ENCODE data around the gene ENDOV. TPM values are rescaled to one million over a fixed set of nuclear protein-coding genes. Genes with fewer than 3 reads are reported as not detected.

The ENDOV gene
- total RNA-seq, 1 donor from 2014 or later, result 20.6 TPM

DNA sequence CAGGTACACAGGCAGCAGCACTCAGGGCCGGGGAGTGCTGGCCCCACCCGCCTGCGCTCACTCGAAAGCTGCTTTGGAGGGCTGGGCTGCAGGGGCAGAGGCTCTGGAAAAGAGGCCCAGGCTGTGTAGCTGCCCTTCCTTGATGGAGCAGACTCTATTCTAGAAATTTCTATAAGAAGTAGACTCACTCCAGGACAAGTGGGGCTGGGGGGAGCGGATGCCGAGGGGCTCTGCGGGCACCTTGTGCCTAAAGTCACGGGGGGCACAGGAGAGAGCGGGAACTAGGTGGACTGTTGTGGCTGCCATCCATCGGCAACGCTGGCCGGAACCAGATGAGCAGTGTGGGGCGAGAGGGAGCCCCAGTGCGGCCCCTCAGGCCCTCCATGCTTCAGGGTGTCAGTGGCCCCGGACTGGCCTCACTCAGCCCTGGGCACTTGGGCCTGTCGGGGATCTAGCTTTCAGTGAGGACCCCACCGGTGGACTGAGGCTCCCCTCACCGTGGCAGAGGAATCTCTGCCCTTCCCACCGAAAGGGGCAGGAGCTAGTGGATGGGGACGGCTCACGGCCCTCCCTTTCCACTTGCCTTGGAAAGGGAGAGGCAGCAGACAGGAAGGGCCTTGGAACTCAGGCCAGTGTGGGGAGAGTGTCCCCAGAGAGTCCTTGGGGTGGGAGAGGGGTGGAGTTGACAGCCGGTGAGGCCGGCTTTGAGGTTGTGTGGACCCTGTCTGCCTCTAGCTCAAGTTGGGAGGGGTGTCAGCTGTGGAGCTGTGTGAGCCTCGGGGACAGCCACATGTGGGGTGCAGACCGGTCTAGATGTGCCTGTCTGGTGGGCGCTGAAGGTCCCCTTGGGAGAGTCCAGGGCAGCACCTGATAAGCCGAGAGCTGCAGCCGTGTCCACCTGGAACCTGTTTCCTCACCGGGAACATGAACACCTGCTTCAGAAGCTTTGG is 16.6 kb downstream of the ENDOV start:
- DNase-seq (ENCODE audit: low read depth, low spot score), result no peak

- DNase-seq (ENCODE audit: low read depth, low spot score), result no peak
Observed at GRCh38 chr17:80432350-80432955, 17.5 kb downstream of the ENDOV start.

DNA sequence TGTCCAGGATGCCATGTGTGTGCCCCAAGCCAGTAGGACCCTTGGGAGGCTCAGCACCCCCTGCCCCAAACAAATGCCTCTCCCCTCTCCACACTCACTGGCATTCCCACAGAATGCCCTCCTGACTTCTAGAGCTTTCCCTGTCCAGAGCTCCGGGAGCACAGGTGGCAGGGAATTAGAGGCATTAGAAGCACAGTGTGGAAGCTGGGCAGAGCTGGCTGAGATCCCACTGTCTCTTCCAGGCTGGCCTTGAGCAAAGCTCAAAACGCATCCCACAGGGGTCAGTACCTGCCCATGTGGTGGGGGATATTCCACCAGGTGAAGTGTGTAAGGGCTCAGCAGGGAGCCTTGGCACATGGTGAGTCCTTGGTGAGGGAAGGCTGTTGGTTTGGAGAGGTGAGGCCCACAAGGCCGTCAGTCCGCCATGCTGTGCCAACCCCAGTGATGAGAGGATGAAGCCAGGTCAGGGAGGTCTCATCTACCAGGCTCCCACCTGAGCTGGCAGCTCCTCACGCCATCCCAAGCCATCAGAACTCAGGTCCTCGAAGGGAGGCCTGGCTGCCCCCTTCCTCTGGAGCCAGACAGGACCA is 18.1 kb downstream of the ENDOV start:
- no peak for DNase-seq (ENCODE audit: low read depth, low spot score)

- no peak for DNase-seq (ENCODE audit: low read depth, low spot score)
Observed at GRCh38 chr17:80433916-80434666, 19.1 kb downstream of the ENDOV start.

DNA sequence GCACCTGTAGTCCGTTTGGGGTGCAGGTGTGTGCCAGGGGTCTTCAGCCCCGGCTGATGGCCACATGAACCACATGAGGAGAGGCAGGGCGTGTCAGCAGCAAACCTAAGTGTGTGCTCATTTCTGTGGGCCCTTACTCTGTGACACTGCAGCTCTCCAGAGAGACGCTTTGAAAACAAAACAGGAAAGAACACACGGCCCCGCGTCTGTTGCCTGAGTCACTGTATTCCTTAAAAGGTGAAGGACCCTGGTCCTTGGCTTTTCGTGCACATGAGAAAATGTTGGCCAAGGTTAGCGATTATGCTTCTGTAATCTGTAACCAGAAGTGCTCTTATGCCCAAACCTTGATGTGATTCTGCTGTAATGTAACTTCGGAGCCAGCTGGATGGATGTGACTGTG is 22.6 kb downstream of the ENDOV start:
- DNase-seq (ENCODE audit: low read depth, low spot score), result no peak

- DNase-seq (ENCODE audit: low read depth, low spot score), result no peak
Observed at GRCh38 chr17:80438806-80439205, 23.8 kb downstream of the ENDOV start.

- no peak for DNase-seq (ENCODE audit: low read depth, low spot score)
Observed at GRCh38 chr17:80439499-80439898, 24.5 kb downstream of the ENDOV start.

GRCh38 chr17:80441133-80441578 is 26.2 kb downstream of the ENDOV start:
- DNase-seq (ENCODE audit: low read depth, low spot score), result no peak

GRCh38 chr17:80441598-80442322 is 26.8 kb downstream of the ENDOV start:
- DNase-seq (ENCODE audit: low read depth, low spot score), result no peak

GRCh38 chr17:80442323-80442659 is 27.3 kb downstream of the ENDOV start:
- DNase-seq (ENCODE audit: low read depth, low spot score), result no peak

DNA sequence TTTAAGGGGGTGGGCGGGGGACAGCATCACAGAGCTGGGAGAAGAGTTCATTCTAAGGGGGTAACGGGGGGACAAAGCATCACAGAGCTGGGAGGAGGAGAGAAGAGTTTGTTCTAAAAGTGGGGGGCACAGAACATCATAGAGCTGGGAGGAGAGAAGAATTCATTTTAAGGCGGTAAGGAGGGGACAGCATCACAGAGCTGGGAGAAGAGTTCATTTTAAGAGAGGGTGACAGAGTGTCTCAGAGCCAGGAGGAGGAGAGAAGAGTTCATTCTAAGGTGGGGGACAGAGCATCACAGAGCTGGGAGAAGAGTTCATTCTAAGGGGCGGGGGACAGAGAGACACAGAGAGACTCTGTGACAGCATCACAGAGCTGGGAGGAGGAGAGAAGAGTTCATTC is 27.8 kb downstream of the ENDOV start:
- DNase-seq (ENCODE audit: low read depth, low spot score), result no peak

GRCh38 chr17:80443498-80443897 is 28.5 kb downstream of the ENDOV start:
- no peak for DNase-seq (ENCODE audit: low read depth, low spot score)

- DNase-seq (ENCODE audit: low read depth, low spot score), result no peak
Observed at GRCh38 chr17:80443916-80444643, 29.1 kb downstream of the ENDOV start.

DNA sequence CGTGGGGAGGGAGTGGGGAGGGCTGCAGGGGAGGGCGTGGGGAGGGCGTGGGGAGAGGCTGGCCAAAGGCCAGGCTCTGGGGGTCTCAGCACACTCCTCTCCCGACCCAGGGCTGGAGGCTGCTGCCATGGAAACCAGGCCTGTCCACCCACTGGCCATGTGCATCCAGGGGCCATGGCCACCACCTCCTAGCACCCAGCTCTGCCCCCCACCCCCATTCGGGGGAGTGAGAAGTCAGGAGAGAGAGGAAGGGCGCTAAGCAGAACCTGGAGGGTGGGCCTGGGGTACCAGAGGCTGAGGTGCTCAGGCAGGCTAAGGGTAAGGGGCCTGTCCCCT is 29.6 kb downstream of the ENDOV start:
- no peak for DNase-seq (ENCODE audit: low read depth, low spot score)

GRCh38 chr17:80445007-80445725 is 30.2 kb downstream of the ENDOV start:
- DNase-seq (ENCODE audit: low read depth, low spot score), result no peak

GRCh38 chr17:80445726-80446110 is 30.8 kb downstream of the ENDOV start:
- no peak for DNase-seq (ENCODE audit: low read depth, low spot score)

DNA sequence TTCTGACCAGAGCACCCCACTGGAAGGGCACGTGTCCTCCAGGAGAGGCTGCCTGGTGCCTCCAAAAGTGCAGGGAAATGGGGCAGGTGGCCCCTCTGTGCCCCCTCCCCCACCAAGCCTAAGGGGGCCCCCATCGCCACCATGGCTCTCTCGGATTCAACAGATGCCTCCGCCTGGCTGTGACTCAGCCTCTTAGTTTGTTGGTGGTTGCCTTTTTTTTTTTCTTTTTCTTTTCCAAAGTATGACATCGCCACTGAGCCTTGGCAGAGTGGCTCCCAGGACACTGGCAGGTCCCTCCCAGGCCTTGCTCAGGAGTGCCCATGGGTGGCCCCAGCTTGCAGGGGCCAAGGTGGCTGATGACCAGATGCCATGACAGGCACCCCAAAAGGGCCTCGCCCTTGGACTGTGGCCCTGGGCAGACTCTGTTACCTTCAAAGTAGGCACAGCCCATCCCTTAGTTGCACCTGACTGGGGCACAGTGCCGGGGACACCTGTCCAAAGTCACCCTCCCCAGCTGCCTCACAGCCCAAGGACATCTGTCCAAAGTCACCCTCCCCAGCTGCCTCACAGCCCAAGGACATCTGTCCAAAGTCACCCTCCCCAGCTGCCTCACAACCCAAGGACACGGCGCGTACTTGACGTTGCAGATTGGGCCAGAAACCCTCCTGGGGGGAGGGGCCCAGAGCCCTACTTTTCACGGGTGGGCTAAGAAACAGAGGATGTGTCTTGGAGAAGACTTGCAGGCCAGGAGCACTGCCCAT is 31.9 kb downstream of the ENDOV start:
- no peak for DNase-seq (ENCODE audit: low read depth, low spot score)

DNA sequence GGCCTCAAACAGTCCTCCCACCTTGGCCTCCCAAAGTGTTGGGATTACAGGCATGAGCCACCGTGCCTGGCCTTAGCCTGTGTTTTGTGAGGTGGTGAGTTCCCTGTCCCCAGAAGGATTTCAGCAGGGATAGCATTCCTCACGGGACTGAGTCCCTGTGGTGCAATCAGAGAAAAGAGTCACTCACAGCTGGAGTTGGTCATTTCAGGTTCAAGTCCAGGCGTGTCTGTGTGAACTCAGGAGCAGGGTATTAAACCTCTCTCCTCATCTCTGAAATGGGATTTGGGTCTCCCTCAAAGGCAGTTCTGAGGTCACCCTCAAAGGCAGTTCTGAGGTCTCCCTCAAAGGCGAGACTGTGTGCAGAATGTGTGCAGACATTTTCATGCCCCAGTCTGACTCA is 32.8 kb downstream of the ENDOV start:
- DNase-seq (ENCODE audit: low read depth, low spot score), result no peak

Measured in pulmonary artery endothelial cell (primary cell).